ENCODE data around the gene ASB7. TPM values are rescaled to one million over a fixed set of nuclear protein-coding genes. Genes with fewer than 3 reads are reported as not detected.

ASB7 gene
- total and polyA plus RNA-seq, 2 experiments from 2014 or later, result 10.3 to 17.5 TPM

GRCh38 chr15:100686021-100686724, 83.8 kb downstream of the ASB7 start:
- WGBS (ENCODE audit: low lambda C conversion rate, missing lambda C conversion rate), result 91% methylated on average over 23 of the region's 23 CpGs
- DNase-seq (ENCODE audit: low spot score), result no peak
- H3K27me3 ChIP-seq, result no peaks in the 10 kb centered on the region
- H3K36me3 ChIP-seq (replicated peaks; ENCODE audit: insufficient read depth, low read depth), result no peaks in the 10 kb centered on the region
- TF ChIP-seq EZH2 (IDR thresholded peaks at IDR 0.05; ENCODE audit: borderline replicate concordance) (no peak), CTCF (IDR thresholded peaks at IDR 0.05; ENCODE audit: poor library complexity) (no peak), EZH2phosphoT487 (IDR thresholded peaks at IDR 0.05; ENCODE audit: low read depth, severe bottlenecking, unreplicated experiment) (no peak)
- no peaks in the 10 kb centered on the region for H3K9me3 ChIP-seq (ENCODE audit: low read depth)
- no peak overlapping the region for H3K27ac ChIP-seq
- H3K79me2 ChIP-seq, result no peaks in the 10 kb centered on the region
- no peak overlapping the region for H3K4me2 ChIP-seq
- no peaks in the 10 kb centered on the region for H3K4me1 ChIP-seq (ENCODE audit: insufficient read depth)
- no peak overlapping the region for H2AFZ ChIP-seq
- H3K4me3 ChIP-seq, result no peak overlapping the region
- no peaks in the 10 kb centered on the region for H4K20me1 ChIP-seq (ENCODE audit: insufficient read depth, poor library complexity, severe bottlenecking)
- H3K9me2 ChIP-seq (replicated peaks; ENCODE audit: insufficient read depth), result no peaks in the 10 kb centered on the region

- Histone ChIP-seq H3K4me1 (ENCODE audit: insufficient read depth) (no peaks in the 10 kb centered on the region), H3K9me2 (replicated peaks; ENCODE audit: insufficient read depth) (no peaks in the 10 kb centered on the region), H3K4me3 (no peak overlapping the region), H2AFZ (no peak overlapping the region), H3K27me3 (no peaks in the 10 kb centered on the region), H3K27ac (no peak overlapping the region), H3K4me2 (no peak overlapping the region), H4K20me1 (ENCODE audit: insufficient read depth, poor library complexity, severe bottlenecking) (no peaks in the 10 kb centered on the region), H3K79me2 (no peaks in the 10 kb centered on the region), H3K9me3 (ENCODE audit: low read depth) (no peaks in the 10 kb centered on the region), H3K36me3 (replicated peaks; ENCODE audit: insufficient read depth, low read depth) (no peaks in the 10 kb centered on the region)
- 92% methylated on average over 15 of the region's 15 CpGs for WGBS (ENCODE audit: low lambda C conversion rate, missing lambda C conversion rate)
- TF ChIP-seq EZH2 (IDR thresholded peaks at IDR 0.05; ENCODE audit: borderline replicate concordance), result no peak
- no peak for TF ChIP-seq CTCF (IDR thresholded peaks at IDR 0.05; ENCODE audit: poor library complexity)
- TF ChIP-seq EZH2phosphoT487 (IDR thresholded peaks at IDR 0.05; ENCODE audit: low read depth, severe bottlenecking, unreplicated experiment), result no peak
- DNase-seq (ENCODE audit: low spot score), result no peak
These were observed 84.5 kb downstream of the ASB7 start for GRCh38 chr15:100686725-100687473.

GRCh38 chr15:100687582-100688141, 85.3 kb downstream of the ASB7 start:
- no peak overlapping the region for H3K4me2 ChIP-seq
- no peak overlapping the region for H3K27ac ChIP-seq
- no peaks in the 10 kb centered on the region for H3K4me1 ChIP-seq (ENCODE audit: insufficient read depth)

More at GRCh38 chr15:100687582-100688141, 85.3 kb downstream of the ASB7 start:
- TF ChIP-seq EZH2 (IDR thresholded peaks at IDR 0.05; ENCODE audit: borderline replicate concordance) (no peak), CTCF (IDR thresholded peaks at IDR 0.05; ENCODE audit: poor library complexity) (no peak), EZH2phosphoT487 (IDR thresholded peaks at IDR 0.05; ENCODE audit: low read depth, severe bottlenecking, unreplicated experiment) (no peak)
- WGBS (ENCODE audit: low lambda C conversion rate, missing lambda C conversion rate), result 59% methylated on average over 11 of the region's 11 CpGs
- Histone ChIP-seq H3K9me3 (ENCODE audit: low read depth) (no peaks in the 10 kb centered on the region), H2AFZ (no peak overlapping the region), H3K9me2 (replicated peaks; ENCODE audit: insufficient read depth) (no peaks in the 10 kb centered on the region), H3K79me2 (no peaks in the 10 kb centered on the region), H4K20me1 (ENCODE audit: insufficient read depth, poor library complexity, severe bottlenecking) (no peaks in the 10 kb centered on the region), H3K27me3 (no peaks in the 10 kb centered on the region), H3K4me3 (no peak overlapping the region), H3K36me3 (replicated peaks; ENCODE audit: insufficient read depth, low read depth) (no peaks in the 10 kb centered on the region)
- no peak for DNase-seq (ENCODE audit: low spot score)

Data from hepatocyte (in vitro differentiated cells).